HG03571 (cell line): ENCODE results near the gene FGF8.

Experiments used
- ATAC-seq: cut with Tn5 transposase; IDR thresholded peaks from one replicate; pipeline ENCODE4 v1.9.1; 2021; ENCODE audit not compliant: unreplicated experiment

FGF8 gene

DNA sequence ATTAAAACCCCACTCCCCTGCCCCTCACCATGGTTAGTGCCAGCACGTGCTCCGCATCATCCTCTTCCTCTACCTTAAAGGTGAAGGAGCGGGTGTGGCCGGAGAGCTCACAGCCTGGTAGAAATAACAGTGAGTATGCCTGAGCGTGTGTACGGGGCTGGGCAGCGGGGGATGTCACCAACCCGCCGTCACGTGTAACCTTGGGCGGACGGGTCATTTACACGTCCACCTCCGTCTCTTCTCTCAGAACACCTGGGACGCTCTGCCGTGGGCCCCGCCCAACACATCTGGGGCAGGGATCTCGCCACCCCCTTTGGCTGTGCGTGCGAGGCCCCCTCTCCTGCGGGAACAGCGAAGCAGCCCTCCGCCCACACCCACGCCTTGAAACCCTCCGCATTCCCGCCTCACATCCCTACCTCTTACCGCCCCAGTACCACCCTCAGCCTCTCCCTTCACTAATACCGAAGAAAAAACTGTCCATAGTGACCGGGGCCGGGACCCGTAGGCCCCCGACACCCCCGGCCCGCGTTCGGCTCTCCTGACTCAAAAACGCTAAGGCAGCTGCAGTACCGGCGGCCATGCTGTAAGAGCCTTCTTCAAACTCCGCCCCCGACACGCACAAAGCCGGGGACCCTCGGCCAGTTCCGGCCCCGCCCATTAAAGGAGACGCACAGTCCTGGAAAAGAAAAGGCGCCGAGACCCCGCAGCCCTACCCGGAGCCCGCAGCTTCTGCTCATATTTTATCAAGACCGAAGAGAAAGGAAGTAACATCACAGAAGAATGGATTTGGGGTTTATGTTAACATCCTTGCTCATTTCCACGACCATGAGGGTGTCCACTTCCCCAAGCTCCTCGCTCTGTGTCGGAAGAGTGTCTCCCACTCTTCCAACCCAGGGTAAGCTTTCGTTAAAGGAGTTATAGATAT is 7.2 kb upstream of the FGF8 start, which contains the start of gene NPM3:
TSS of gene NPM3 (minus strand) at position 636 of the 925 bp plus-strand sequence. CDS start at position 580, 56 bp downstream.
- ATAC-seq = peak; percentile 43

DNA sequence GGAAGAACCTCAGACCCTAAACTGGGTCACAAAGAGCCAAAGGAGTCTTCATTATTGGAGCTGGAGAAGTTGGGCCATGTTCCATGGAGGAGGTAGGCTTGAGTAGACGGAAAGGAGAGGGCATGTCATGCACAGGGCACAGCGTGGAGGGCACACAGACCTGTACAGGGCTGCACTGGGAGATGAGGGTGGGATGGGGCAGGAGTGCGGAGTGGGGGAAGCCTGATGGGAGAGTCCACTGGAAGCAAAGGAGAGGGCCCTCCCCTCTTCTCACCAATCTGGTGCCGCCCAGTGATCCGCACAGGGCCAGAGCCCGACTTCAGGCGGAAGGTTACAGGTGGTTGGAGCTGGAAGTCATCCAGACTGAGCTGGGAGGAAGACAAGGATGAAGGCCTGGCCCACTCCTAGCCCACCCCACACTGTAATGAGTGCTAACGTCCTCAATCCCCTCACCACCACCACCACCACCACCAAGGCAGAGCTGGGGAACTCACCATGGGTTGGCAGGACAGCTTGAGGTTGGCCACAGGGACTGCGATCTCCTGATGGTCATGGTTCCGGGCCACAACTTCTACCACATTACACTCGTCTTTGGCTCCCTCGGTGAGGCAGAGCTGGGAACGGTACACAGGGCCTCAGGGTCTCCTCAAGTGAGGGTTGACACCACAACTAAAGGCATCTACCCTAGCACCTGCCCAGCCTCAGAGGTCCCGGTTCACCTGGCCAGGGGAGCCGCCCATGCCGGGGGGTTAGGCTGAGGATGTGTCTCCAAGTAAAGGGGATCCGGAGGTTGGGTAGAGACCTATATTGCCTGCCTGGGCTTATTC is 6.3 kb upstream of the FGF8 start:
- ATAC-seq = no peak

DNA sequence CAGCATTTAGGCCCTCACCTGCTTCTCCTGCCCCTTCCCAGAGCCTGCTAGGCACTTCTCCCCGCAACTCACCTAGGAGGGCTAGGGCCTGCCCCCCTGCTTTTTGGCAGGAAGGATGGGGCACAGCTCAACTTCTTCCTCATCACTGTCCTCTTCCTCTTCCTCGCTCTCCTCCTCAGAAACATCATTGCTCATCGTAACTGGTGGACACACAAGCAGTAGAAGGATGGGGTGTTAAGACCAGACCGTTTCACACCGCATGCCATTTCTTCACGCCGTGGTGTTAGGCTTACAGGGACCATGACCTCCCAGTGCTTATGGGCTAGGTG is 5.7 kb upstream of the FGF8 start:
- ATAC-seq = no peak

DNA sequence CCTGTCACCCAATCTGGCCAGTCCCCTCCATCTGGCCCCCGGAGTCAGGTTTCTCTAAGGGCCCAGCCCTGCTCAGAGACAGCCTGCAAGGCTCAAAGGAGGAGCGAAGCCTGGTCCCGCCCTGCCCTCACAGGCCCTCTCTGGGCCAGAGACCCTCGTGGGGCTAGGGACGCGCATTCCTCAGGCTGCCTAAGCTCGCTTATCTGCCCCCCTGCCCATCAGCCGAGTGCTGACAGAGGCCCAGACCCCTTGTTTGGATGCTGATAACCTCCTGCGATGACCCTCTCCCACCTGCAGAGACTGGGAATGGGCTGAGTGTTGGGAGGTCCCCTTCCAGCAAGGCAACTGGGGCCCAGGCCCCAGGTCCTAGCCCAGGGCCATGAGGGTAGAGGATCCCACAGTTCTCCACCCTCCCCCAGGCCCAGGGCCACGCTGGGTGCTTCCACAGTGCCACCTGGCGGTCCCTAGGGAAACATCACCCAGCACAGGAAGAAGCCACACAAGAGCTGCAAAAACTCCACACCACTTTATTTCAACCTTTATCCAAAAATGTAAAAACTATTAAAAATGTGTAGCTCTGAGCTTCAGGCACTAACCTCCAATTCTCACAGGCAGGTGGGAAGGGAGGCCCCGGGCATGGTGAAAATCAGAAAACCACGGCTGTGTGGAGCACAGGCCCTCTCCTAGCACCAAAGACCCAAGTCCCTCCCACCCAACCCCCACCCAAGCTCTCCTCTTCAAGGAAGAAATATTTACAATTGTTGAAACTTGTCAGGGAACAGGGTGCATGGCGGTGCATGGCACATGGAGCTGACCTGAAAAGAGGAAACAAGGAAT is 5.1 kb upstream of the FGF8 start:
- ATAC-seq = no peak

DNA sequence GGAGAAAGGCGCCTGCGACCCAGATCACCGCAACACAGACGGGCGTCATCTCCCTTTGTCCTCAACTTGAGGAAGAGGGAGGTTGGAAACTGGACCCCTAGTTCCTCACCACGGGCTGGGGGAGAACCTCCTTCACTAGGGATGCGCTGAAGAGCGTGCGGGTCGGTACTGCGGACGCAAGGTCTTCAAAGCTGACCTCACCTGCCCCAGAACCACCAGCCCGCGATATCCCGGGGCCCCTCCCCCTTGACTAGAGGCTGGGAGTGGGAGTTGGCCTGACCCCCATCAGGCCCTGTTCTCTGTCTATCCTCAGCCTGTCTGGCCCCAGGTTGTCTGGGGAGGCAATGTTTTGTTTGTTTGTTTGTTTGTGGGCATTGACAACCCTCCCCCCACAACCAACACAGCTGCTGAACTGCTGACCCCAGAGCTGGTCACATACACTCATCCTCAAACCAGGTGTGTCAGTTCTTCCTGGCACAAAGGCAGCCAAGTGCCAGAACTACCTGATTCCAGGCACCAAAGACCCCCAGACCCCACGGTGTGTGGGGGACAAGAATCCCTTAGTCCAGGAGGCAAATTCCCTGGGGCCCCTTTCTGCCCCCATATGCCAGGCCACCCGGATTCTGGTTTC is 4.4 kb upstream of the FGF8 start:
- no peak for ATAC-seq

DNA sequence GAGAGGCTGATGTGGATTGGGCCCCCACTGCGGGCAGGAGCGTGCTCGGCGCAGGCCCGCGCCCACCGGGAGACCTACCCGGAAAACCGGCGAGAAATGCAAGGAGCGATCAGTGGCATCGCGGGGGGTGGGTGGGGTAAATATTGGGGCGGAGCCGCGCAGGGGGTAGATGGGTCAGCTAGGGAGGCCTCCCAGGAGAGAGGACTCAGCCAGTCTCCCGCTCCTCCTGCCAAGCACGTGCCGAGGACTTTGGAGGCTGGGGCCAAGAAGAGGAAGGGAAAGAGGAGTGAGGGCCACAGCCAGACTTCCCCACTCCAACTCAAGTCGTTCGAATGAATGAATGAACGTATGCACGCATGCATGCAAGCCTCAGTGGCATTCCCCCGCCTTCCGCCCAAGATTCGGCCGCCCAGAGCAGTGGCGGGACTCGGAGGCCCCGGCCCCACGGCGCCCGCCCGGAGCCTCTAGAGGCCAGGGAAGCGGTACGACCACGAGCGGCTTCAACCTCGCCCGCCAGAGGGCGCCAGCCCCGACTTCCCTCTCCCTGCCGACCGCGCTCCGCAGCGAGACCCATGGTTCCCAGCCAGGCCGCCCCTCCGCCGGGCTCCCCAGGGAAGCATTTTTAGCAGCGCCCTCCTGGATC is 3.8 kb upstream of the FGF8 start:
- no peak for ATAC-seq

DNA sequence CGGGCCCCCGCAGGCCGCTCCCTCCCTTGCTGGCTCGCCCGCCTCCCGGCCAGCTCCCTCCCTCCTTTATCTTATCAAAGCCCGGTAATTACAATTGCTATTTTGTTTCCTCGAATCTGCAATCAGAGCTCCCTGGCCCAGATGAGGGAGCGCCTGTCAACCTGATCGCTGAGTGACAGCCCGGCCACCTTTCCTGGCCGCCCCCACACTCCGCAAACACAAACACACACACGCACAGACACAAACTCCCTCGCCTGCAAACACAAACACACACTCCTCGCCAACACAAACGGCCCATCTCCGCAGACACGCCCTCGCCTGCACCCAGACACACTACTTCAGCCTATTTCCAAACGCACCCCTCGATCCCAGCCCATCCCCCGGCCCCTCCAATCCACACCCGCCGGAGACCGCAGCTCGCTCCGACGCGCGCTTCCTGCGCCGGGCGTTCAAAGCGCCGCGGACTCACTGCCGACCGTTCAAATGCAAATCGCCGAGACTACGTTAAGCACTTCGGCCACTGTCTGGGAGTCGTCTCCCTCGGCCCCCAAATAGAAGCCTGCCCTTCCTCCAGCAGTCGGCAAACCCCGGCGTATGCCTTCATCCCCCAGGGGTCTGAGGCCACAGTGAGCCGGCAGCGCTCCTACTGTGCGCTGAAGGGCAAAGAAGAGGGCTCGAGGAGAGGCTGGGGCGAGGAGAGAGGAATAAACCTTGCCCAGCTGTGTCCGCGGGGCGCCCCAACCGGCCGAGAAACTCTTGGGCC is 3.0 kb upstream of the FGF8 start:
- no peak for ATAC-seq

DNA sequence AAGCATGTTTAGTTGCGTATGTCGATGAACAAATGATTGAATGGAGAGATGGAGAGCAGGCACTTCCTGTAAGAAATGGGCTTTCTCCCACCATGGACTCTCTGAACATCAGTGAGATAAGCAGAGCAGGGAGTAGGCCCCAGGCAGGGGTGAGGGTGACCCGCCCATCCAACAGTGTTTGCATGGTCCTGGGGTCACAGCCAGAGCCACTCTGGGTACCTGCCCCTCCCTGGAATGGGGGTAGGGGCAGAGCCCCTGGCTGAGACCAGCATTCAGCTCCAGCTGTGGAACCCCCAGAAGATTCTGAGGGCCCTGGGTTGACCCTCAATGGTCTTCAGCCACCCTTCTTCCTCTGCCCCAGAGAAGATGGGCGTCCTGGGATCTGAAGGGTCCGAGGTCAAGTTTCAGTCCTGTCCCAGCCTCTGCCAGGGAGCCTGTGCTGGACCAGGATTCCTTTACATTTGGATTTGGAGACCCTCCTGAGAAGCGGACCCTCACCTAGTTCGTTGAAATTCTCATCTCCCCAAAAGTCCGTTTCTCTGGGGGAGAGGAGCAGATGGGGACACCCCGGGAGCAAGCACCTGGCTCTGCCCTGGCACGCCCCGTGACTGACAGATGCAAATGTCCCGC is 2.4 kb upstream of the FGF8 start:
- ATAC-seq = no peak

DNA sequence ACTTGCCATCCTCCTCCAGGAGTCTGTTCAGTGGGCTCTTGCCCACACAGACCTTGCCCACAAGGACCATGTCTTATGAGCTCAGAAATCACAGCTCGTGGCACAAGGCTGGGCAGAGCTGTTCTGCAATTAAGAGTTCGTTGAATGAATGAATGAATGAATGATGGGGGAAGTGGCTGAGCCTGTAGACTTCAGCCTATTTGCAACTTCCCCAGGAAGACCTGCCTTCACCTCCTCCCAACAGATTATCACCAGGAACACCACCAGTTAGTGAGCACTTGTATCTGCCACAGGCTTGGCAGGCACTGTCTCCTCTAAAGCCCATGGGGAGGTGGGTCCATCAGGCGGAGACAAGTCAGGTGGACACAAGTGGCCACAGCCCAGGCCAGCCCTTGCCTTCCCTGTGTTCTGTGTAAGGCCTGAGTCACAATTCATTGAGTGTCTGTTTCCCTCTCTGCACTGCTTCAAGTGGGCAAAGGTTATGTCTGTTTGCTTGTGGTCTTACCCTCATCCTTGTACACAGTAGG is 1.8 kb upstream of the FGF8 start:
- no peak for ATAC-seq

DNA sequence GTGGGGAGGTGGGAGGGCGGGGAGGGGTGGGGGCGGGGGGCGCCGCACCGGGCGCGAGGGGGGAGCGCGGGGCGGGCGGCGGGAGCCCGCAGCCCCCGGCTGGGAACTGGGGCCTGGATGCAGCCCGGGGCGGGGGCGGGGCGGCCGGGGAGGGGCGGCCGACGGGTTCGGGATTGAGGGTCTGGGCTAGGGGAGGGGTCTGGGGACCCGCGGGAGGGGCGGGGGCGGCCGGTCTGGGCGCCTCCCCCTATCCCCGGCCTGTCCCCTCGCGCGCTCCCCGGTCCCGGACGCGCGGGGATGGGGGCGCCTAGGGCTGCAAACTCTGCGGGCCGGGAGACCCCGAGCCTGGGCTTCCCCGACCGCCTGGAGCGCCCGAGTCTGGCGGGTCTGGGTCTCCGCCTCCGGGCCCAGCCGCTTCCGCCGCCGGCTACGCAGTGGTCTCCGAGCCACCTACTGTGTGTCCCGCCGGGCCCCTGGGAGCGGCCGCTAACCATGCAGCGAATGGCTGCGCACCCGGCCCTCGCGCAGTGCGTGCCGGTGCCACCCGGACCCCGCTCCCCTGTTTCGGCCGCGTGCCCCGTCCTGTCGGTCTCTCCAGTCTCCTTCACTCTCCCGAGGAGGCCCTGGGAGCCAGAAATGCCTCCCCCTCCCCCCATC is 375 bp upstream of the FGF8 start:
- ATAC-seq = no peak

DNA sequence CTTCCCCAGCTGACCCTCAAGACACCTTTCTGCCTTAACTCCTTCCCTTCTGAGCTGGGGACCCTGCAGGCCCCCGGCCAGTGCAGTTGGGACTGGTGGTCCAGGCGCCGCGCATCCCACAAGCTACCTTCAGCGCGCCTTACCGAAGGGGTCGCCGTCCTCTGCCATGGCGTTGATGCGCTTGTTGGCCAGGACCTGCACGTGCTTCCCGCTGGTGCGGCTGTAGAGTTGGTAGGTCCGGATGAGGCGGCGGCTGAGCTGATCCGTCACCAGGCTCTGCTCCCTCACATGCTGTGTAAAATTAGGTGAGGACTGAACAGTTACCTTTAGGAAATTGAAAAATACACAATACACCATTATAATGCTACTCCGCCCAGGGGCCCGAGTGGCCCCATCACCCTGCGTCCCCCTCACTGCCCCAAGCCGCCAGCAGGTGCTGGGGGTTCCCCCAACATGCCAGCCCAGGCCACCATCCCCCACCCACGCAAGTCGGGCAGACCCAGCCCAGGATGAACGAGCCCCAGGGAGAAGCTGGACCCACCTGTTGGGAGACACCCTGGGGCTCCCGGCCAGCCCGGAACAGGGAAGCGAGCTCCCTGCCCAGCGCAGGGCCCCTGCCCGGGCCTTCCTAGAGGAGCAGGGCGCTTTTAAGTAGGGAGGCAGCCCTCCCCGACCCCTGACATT is 1.2 kb downstream of the FGF8 start:
- no peak for ATAC-seq

DNA sequence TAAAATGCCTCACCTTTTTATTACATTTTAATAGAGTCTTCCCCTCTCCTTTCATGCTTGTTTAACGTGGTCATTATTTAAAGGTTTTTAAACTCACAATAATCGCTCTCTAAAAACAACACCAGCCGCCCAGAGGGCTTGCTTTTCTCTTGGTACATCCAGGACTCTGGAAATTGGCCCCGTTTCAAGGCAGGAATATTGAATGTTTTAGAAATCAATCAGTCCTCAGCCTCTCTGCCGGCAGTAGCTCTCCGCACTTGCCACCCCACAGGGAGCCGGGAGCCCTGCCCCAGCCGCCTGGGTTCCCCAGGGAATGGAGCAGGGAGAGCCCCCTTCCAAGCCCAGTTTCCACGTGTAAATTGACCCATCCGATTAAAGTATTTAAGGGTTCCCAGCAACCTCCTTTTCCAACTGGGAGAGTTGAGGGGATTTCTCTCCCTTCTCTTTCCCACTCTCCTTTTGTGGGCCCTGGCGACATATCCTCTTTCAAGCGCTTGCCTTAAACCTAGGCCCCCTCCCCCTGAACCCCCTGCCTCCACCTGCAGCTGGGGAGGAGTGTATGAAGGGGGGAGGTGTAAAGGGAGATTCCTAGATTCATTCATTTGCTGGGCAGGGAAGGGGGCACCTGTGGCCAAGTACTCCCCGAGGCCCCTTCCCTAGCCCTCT is 1.9 kb downstream of the FGF8 start:
- no peak for ATAC-seq

DNA sequence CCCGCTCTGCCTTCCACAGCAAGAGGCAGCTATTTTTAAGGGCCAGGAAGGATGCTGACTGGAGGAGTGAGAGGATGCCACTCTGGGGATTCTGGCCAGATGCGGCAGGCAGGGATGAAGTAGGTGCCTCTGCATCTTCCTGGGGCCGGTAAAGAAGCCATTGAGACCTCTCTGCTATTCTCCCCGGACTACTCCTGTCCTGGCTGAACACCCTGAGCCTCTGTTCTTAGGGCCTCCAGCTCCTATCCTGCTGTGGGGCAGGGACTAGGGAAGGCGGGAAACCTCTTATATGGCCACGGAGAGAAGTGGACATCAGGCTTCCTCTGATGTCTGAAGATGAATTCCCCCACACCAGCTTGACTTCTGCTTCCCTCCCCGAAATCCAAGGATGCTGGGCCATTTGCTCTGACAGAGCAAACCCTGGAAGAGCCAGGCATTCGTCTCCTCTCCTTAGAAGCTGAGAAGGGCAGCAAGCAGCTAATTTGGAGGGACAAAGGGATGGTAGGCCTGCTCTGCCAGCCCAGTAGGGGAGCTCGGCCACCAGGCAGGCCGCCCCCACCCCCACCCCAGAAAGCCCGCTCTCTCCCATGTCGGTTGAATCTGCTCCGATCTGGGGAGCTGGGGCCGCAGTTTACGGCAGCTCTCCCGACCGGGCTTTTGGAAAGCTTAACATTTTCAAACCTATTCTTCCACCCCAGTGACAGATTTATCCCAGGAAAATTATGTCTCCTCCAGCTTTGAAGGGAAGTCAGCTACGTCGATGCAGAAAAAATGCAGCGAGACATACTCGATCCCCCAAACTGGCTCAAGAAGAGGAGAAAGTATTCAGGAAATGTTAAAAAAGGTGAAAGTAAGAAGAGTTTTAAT is 2.8 kb downstream of the FGF8 start:
- ATAC-seq = no peak

DNA sequence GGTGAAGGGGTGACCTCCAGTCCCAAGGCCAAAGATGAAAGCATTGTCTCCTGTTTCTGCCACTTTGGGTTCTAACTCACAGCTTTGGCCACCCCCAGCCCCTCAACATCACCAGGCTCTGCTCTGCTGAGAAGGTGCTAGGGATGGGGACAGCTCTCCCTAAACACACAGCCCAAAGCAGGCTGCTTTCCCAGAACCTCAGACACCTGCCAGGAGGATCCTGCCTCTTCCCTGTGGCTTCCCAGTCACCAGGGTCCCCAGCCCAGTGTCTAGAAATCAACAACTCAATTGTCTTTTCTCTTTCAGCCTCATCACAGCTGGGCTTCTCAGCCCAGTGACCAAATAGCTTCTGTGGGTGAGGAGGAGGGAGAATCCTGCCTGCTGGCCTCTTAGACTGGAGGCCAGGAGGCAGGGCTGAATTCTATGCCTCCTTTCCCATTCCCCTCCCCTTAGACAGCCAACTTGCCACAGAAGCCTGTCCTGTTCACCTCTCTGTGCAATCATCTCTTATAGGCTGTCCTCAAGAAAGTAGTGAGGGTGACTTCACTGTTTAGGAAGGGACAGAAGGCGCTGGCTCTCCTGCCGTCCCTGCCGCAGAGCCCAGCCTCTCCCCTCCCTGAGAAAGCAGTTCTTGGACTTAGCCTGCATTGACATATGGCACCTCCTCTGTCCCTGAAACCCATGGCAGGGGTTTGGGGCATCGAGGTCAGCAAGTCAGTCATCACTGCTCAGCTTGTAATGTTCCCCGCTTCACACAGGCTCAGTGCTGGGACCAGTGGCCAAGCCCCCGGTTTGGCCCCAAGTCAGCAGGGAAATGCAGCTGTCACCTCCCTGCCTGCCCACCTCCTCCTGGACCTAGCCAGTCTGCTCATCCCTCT is 3.7 kb downstream of the FGF8 start:
- no peak for ATAC-seq

DNA sequence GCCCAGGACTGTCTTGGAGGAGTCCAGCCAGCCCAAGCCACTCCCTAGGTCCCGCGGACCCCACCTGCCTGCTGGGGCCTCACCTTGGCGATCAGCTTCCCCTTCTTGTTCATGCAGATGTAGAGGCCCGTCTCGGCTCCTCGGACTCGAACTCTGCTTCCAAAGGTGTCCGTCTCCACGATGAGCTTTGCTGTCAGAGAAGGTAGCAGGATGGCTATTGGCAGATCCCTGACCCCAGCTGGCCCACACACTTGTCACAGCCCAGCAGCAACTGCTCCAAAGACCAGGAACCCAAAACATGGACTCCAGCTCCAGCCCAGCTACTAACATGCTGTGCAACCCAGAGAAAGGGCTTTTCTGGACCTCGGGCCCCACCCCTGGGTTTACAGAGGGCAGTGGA is 4.5 kb downstream of the FGF8 start:
- no peak for ATAC-seq
